Epithelial cell of alveolus of lung (primary cell): ENCODE data around the gene NAA50. TPM values are rescaled to one million over a fixed set of nuclear protein-coding genes. Genes with fewer than 3 reads are reported as not detected.

Source experiments
- total RNA-seq: library from RNA; depleted of rRNA; stranded (reverse); fragments of >200 nt; gene quantifications from 2 replicates; pipeline ENCODE4 v1.2.1, GENCODE V29; 2015

NAA50 gene
- total RNA-seq, result 70.3 and 123 TPM in 2 replicates

GRCh38 chr3:113745756-113746547, at the start of gene NAA50:
TSS of gene NAA50 (minus strand) at chr3:113746249. CDS start at chr3:113745949, 300 bp downstream.

GRCh38 chr3:113746548-113747282, 666 bp upstream of the NAA50 start, which contains the start of gene ATP6V1A:
TSS of gene ATP6V1A (plus strand) at chr3:113747035. CDS start at chr3:113778754, 31,719 bp downstream.

DNA sequence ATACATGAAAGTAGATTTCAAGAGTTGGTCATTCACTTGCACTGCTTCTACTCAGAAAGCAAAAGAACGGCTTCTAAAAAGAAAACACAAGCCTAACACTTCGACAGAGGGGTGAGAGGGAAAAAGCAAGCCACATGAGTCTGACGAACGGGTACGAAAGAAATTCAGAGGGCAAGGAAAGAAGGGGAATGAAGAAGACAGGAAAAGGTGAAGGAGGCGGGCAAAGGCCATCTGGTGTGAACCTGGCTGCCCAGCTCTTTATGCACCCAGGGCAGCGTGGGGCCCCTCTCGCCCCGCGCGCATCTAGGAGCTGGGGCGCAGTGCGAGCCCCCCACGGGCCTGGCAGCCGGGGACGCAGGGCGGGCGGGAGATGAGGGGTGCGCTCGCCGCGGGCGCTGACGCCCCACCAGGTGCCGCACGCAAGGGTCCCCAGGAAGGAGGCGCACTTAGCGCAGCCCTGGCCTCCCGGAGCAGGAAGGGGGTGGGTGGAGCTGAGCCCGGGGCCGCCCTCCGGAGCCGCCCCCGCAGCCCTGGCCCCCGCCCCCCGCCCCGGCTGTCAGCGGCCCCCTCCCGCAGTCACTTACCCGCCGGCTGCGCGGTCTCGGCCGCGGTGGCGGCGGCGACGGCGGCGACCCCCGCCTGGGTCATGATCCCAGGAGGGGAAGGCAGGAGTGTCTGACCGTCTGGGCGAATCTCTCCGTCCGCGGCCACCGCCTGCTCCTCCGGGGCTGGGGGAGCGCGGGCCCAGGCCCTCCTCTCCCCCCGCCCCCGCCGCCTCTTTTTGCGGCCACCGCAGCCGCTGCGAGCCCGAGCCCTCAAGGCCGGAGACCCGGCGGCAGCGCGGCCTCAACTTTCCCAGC, 50.0 kb downstream of the NAA50 start, which contains the start of gene USF3:
TSS of gene USF3 (minus strand) at position 857 of the 860 bp plus-strand sequence. CDS start 21,764 bp downstream, outside the sequence.

Other genes with a start within 250 kb of the NAA50 start
- gene SPICE1, start 231.1 kb downstream of the NAA50 start, total RNA-seq, result 12.4 and 15.3 TPM in 2 replicates
- 0.13 TPM in 1 of 2 replicates, not detected in the other for gene SIDT1, start 213.7 kb downstream of the NAA50 start, total RNA-seq
- 8.4 and 14.2 TPM in 2 replicates for gene USF3, start 49.6 kb downstream of the NAA50 start, total RNA-seq
- 45.4 and 53.4 TPM in 2 replicates for gene ATP6V1A, start 786 bp upstream of the NAA50 start, total RNA-seq
- 4.6 and 6.7 TPM in 2 replicates for gene GRAMD1C, start 92.5 kb upstream of the NAA50 start, total RNA-seq
- 0.39 TPM in 1 of 2 replicates, not detected in the other for gene ZDHHC23, start 201.8 kb upstream of the NAA50 start, total RNA-seq